Measurements from ENCODE around the gene ZNF865.

ZNF865 gene

DNA sequence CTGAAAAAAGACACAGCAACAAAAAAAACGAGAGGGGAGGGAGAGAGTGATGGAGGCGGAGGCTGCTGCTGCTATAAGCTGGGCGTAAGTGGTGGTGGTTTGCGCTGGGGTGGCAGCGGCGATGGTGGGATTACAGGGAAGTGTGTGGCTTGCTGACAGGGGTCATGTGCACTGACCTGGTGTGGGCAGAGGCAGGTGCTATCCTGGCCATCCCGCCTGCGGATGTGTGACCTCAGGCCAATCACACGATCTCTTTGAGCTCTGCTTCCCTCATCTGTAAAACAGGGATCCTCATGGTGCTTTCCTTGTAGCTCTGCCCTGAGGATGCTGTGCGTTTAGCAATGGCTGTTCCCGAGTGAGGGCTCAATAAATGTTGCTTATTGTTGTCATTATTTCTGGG, 32.1 kb downstream of the ZNF865 start:
- TF ChIP-seq, protein P1, sequence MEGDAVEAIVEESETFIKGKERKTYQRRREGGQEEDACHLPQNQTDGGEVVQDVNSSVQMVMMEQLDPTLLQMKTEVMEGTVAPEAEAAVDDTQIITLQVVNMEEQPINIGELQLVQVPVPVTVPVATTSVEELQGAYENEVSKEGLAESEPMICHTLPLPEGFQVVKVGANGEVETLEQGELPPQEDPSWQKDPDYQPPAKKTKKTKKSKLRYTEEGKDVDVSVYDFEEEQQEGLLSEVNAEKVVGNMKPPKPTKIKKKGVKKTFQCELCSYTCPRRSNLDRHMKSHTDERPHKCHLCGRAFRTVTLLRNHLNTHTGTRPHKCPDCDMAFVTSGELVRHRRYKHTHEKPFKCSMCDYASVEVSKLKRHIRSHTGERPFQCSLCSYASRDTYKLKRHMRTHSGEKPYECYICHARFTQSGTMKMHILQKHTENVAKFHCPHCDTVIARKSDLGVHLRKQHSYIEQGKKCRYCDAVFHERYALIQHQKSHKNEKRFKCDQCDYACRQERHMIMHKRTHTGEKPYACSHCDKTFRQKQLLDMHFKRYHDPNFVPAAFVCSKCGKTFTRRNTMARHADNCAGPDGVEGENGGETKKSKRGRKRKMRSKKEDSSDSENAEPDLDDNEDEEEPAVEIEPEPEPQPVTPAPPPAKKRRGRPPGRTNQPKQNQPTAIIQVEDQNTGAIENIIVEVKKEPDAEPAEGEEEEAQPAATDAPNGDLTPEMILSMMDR (IDR thresholded peaks at IDR 0.05; ENCODE audit: low read depth, low read length, missing control alignments): no peak
- H3K4me3 ChIP-seq (ENCODE audit: low read depth, low read length): no peak overlapping the region
- DNase-seq (ENCODE audit: low read depth): no peak

DNA sequence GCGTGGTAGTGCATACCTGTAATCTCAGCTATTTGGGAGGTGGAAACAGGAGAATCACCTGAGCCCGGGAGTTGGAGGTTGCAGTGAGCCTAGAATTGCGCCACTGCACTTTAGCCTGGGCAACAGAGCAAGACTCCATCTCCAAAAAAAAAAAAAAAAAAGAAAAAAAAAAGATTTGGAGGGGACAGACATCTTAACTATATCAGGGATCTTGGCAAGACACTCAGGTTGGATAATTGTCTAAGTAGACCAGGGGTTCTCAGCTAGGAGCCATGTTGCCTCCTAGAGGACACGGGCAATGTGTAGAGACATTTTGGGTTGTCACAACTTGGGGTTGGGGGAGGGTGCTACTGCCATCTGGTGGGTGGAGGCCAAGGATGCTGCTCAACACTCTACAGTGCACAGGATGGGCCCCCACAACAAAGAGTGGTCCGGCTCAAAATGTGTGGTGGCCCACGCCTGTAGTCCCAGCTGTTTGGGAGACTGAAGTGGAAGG, 33.5 kb downstream of the ZNF865 start:
- DNase-seq (ENCODE audit: low read depth): no peak
- TF ChIP-seq, protein P1 (IDR thresholded peaks at IDR 0.05; ENCODE audit: low read depth, low read length, missing control alignments): peak; percentile 66
- H3K4me3 ChIP-seq (ENCODE audit: low read depth, low read length): no peak overlapping the region

DNA sequence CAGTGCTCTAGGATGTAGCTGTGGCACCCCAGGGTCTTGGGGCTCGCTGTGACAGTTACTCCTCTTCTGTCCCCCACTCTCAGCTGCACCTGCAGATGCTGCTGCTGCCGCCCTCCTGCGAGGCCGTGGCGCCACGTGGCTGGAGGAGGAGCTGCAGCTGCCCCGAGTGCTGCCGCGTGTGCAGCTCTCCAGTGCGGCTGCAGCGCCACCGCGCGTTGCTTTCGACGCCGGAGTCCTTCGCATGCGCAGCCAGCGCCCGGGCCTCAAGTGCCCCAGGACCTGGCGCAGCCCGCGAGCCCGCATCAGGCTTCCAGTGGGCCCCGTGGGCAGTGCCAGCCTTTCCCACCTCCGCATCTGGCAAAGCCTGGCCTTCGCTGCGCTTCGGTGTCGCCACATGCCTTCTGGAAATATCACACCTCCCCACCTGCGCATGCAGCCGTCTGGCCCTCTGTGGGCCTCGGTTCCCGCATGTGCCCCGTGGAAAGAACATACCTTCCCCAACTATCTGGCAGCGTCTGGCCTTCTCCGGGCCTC, 34.7 kb downstream of the ZNF865 start:
- peak overlapping the region; percentile 71 for H3K4me3 ChIP-seq (ENCODE audit: low read depth, low read length)
- TF ChIP-seq, protein P1 (IDR thresholded peaks at IDR 0.05; ENCODE audit: low read depth, low read length, missing control alignments): peak; percentile 75
- peak; percentile 67 for DNase-seq (ENCODE audit: low read depth)

DNA sequence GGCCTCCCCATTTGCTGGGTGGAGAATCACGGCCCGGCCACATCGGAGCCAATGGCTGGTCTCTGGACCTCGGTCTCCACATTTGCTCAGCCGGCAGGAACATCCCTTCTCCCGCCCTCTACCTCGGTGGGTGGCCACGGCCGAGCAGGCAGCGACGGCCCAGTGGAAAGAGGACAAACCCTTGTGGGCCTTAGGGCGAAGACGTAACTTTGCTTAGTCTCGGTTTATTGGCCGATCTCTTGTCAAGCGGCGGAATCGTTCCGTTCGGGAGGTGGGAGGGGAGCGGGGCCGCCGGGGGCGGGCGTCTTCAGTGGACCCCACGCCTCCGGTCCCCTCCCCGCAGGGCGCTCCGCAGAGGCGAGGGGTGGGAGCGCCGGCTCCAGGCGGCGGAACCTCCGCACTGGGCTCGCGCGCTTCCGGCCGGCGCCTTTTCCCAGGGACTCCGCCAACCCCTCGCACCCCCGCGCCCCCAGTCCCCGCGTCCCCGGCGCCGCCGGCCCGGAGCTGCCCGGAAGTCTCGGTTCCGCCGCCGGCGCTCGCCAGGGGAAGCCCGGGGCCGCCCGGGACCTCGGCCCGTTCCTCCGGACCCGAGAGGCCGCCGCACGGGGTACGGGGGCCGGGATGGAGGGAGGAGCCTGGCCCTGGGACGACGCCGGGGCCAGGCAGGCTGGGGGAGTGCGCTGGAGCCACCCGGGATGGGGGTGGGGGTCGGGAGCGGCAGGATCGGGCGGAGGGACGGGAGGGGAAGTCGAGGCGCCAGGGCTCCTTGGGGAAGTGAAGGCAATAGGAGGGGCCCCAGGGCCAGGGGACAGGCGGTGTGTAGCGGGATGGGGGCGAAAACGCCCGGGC, 35.4 kb downstream of the ZNF865 start, which contains the start of gene ZNF580:
Gene ZNF580, plus strand, starts transcription at position 426 of the 849 bp plus-strand sequence. CDS start 1,507 bp downstream, outside the sequence.
- TF ChIP-seq, protein P1 (IDR thresholded peaks at IDR 0.05; ENCODE audit: low read depth, low read length, missing control alignments): no peak
- no peak for DNase-seq (ENCODE audit: low read depth)
- peak within 1 kb of the TSS; percentile 71 for H3K4me3 ChIP-seq (ENCODE audit: low read depth, low read length)

DNA sequence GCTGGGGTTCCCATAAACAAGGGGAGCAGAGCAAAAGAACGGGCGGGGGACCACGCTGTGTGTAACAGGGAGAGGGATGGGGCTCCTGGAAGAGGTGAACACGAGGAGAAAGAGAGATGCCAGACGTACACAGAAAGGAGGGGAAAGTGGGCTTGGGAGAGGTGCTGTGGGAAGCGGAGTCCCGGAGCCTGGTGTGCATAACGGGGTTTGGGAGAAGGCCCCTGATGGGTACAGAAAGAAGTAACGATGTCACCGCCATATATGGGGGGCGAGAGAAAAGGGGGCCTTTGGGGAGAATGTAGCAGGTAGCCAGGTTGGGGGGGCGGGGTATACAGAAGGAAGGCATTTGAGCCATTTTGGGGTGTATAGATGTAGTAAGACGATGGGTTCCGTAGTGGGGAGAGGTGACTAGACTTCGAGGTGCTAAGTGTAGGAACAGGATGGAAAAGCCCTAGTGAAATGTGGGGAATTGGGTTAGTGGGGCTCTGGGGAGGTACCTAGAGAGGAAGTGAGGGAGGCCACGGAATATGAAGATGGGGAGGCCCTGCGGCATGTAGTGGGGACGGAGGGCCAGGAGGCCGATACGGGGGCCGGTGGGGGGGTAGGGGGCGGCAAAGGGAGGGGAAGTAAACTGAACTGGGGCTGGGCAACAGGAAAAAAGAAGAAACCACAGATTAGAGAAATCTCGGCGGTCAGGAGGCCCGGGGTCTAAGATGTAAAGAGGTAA, 36.1 kb downstream of the ZNF865 start:
- TF ChIP-seq, protein P1 (IDR thresholded peaks at IDR 0.05; ENCODE audit: low read depth, low read length, missing control alignments): no peak
- no peak for DNase-seq (ENCODE audit: low read depth)
- peak overlapping the region; percentile 71 for H3K4me3 ChIP-seq (ENCODE audit: low read depth, low read length)

DNA sequence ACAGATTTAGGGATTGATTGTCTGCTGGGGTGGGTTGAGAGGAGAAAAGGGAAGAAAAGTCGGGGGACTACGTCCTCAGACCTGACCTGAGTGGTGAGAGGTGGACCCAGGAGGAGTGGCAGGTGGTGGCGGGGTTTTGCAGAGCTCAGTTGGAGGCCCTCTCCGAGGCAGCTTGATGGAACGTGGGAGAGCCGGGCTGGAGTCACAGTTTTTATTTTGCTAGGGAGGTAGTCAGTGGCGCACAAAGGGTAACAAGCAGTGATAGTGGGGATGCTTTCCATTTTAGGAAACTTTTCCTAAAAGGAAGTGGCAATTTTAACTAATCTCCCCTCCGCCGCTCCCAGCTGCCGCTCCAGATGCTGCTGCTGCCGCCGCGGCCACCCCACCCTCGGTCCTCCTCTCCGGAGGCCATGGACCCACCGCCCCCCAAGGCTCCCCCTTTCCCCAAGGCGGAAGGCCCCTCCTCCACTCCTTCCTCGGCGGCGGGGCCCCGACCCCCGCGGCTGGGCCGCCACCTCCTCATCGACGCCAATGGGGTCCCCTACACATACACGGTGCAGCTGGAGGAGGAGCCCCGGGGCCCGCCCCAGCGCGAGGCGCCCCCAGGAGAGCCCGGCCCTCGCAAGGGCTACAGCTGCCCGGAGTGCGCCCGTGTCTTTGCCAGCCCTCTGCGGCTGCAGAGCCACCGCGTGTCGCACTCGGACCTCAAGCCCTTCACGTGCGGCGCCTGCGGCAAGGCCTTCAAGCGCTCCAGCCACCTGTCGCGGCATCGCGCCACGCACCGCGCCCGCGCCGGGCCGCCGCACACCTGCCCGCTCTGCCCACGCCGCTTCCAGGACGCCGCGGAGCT, 36.9 kb downstream of the ZNF865 start:
- no peak for DNase-seq (ENCODE audit: low read depth)
- TF ChIP-seq, protein P1 (IDR thresholded peaks at IDR 0.05; ENCODE audit: low read depth, low read length, missing control alignments): no peak
- H3K4me3 ChIP-seq (ENCODE audit: low read depth, low read length): peak overlapping the region; percentile 71
